ENCODE data around the gene ZDHHC9. TPM values are rescaled to one million over a fixed set of nuclear protein-coding genes. Genes with fewer than 3 reads are reported as not detected.

Gene ZDHHC9
- total and polyA plus RNA-seq, 2 donors, result 22.8 to 25.2 TPM

DNA sequence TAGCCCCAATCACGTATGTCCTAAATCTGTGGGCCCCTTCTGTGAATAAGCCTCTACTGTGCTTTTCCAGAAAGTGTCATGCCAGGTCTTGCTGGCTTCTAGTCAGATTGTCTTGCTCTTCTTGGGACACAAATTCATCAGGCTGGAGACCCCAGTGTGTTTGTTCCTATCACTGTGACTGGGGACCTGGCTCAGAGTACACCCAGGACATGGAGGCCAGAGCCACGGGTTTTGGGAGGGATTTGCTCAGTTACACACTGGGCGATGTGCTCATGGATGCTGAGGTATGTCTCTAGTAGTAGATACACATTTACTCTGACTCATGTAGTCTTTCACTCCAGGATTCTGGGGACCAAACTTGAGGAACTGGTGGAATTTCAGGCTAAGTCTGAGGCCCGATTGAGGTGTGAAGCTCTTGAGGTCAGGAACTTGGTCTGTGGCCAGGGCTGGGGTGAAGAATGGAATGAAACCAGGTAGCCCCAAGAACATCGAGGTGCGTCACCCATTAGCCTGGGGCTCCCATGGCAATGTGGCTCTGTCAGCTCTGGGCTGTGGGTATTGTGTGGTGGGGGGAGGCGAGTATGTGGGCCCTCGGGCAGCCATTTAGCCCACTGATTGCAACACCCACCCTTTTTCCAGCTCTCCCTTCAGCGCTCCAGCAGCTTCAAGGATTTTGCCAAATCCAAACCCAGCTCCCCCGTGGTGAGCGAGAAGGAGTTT lies 56.2 kb downstream of the ZDHHC9 start:
- Histone ChIP-seq H3K36me3 (ENCODE audit: insufficient read depth) (no peaks in the 10 kb centered on the region), H3K4me3 (ENCODE audit: low read depth, low read length) (no peak overlapping the region), H3K27ac (ENCODE audit: low read depth) (no peak overlapping the region), H3K4me1 (ENCODE audit: insufficient read depth) (no peaks in the 10 kb centered on the region)
- DNase-seq (ENCODE audit: extremely low spot score), result no peak
- 74% methylated on average over 11 of the region's 11 CpGs for WGBS

- WGBS, result 50% methylated on average over 3 of the region's 3 CpGs
- Histone ChIP-seq H3K4me1 (ENCODE audit: insufficient read depth) (no peaks in the 10 kb centered on the region), H3K36me3 (ENCODE audit: insufficient read depth) (no peaks in the 10 kb centered on the region), H3K27ac (ENCODE audit: low read depth) (no peak overlapping the region), H3K4me3 (ENCODE audit: low read depth, low read length) (no peak overlapping the region)
- DNase-seq (ENCODE audit: extremely low spot score), result no peak
These were observed 57.5 kb downstream of the ZDHHC9 start for GRCh38 chrX:129786210-129786651.

- Histone ChIP-seq H3K4me1 (ENCODE audit: insufficient read depth) (no peaks in the 10 kb centered on the region), H3K27ac (ENCODE audit: low read depth) (no peak overlapping the region), H3K36me3 (ENCODE audit: insufficient read depth) (no peaks in the 10 kb centered on the region), H3K4me3 (ENCODE audit: low read depth, low read length) (no peak overlapping the region)
- DNase-seq (ENCODE audit: extremely low spot score), result no peak
- WGBS, result 77% methylated on average over 11 of the region's 11 CpGs
These were observed 58.3 kb downstream of the ZDHHC9 start for GRCh38 chrX:129785160-129785947.

GRCh38 chrX:129784371-129784770 lies 59.3 kb downstream of the ZDHHC9 start:
- H3K4me1 ChIP-seq (ENCODE audit: insufficient read depth), result no peaks in the 10 kb centered on the region
- WGBS, result 85% methylated on average over 7 of the region's 7 CpGs
- H3K27ac ChIP-seq (ENCODE audit: low read depth), result no peak overlapping the region
- no peak for DNase-seq (ENCODE audit: extremely low spot score)
- H3K36me3 ChIP-seq (ENCODE audit: insufficient read depth), result no peaks in the 10 kb centered on the region
- no peak overlapping the region for H3K4me3 ChIP-seq (ENCODE audit: low read depth, low read length)

GRCh38 chrX:129783291-129783713 lies 60.4 kb downstream of the ZDHHC9 start:
- Histone ChIP-seq H3K4me3 (ENCODE audit: low read depth, low read length) (no peak overlapping the region), H3K4me1 (ENCODE audit: insufficient read depth) (no peaks in the 10 kb centered on the region), H3K36me3 (ENCODE audit: insufficient read depth) (no peaks in the 10 kb centered on the region), H3K27ac (ENCODE audit: low read depth) (no peak overlapping the region)
- WGBS, result 91% methylated on average over 11 of the region's 11 CpGs
- DNase-seq (ENCODE audit: extremely low spot score), result no peak

- 79% methylated on average over 4 of the region's 4 CpGs for WGBS
These were observed 61.0 kb downstream of the ZDHHC9 start for GRCh38 chrX:129782706-129783105.

DNA sequence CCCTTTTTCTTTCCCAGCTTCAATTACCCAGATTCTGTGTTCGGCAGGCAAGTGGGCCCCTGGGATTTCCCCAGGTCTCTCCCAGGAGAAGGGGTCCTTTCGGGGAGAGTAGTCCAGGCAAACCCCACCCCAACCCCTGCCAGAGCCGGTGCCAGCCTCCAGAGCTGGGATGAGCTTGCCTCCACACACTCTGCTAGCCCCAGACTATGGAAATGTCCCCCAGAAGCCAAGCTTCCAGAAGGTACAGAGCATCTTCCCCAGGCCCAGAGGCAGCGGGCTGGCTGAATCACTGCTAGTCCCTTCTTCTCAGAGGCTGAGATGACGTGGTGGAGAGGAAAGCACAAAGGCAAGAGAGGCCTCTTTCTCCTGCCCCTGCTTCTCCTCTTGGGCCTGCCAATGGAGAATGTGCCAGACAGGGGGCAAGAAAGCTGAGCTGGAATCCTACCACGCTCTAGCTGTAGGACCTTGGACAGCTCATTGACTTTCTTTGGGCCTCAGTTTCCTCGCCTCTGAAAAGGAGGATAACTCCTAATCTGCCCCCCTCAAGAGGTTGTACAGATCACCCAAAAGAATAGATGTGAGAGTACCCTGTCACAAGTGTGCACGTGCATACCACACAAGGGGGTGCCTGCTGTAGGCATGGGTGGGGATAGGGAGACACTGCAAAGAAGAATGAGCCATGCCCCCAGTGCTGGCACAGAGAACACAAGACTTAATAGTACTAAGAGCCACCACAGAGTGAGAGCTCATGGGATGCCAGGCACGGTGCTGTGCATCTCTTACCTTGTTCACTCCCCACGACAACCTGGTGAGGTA lies 61.8 kb downstream of the ZDHHC9 start:
- WGBS, result 93% methylated on average over 10 of the region's 10 CpGs
- no peak overlapping the region for H3K4me3 ChIP-seq (ENCODE audit: low read depth, low read length)
- DNase-seq (ENCODE audit: extremely low spot score), result no peak
- no peaks in the 10 kb centered on the region for H3K4me1 ChIP-seq (ENCODE audit: insufficient read depth)
- no peak overlapping the region for H3K27ac ChIP-seq (ENCODE audit: low read depth)
- no peaks in the 10 kb centered on the region for H3K36me3 ChIP-seq (ENCODE audit: insufficient read depth)

More at GRCh38 chrX:129782706-129783105, 61.0 kb downstream of the ZDHHC9 start:
- no peak overlapping the region for H3K27ac ChIP-seq (ENCODE audit: low read depth)
- no peak overlapping the region for H3K4me3 ChIP-seq (ENCODE audit: low read depth, low read length)
- no peaks in the 10 kb centered on the region for H3K4me1 ChIP-seq (ENCODE audit: insufficient read depth)
- H3K36me3 ChIP-seq (ENCODE audit: insufficient read depth), result no peaks in the 10 kb centered on the region
- no peak for DNase-seq (ENCODE audit: extremely low spot score)

GRCh38 chrX:129781134-129781672 lies 62.5 kb downstream of the ZDHHC9 start:
- 64% methylated on average over 8 of the region's 8 CpGs for WGBS

DNA sequence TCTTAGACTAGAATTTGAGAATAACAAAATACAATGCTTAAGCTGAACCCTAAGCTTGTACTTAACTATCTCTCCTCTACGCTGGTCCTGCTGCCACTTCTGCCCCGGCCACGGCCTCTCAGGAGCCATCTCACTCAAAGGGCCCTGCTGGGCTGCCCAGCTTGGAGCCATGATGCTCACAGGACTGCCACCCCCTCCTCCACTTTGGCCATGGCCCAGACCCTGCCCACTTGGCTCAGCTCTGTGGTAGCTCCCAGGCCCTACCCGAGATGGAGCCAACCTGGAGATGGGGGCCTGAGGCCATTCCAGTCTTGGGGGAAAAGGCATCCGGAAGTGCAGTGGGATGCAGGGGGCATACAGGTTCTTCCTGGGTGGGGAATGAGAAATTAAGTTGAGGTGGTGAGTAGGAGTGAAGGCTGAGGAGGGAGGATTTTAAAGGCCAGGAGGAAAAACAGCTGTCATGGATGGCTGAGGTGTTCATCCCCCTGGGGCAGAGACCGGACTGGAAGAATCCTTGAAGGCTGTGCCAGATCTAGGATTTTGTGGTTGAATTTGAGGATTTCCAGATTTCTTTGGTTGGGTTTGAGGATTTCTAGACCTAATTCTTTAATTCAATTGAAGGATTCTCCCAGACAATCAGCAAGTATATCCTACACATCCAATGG lies 63.1 kb downstream of the ZDHHC9 start:
- Histone ChIP-seq H3K27ac (ENCODE audit: low read depth) (no peak overlapping the region), H3K4me1 (ENCODE audit: insufficient read depth) (no peaks in the 10 kb centered on the region), H3K4me3 (ENCODE audit: low read depth, low read length) (peak overlapping the region; percentile 16), H3K36me3 (ENCODE audit: insufficient read depth) (no peaks in the 10 kb centered on the region)
- DNase-seq (ENCODE audit: extremely low spot score), result no peak
- 74% methylated on average over 6 of the region's 6 CpGs for WGBS

More at GRCh38 chrX:129781134-129781672, 62.5 kb downstream of the ZDHHC9 start:
- no peak overlapping the region for H3K27ac ChIP-seq (ENCODE audit: low read depth)
- H3K36me3 ChIP-seq (ENCODE audit: insufficient read depth), result no peaks in the 10 kb centered on the region
- H3K4me3 ChIP-seq (ENCODE audit: low read depth, low read length), result peak overlapping the region; percentile 16
- no peak for DNase-seq (ENCODE audit: extremely low spot score)
- H3K4me1 ChIP-seq (ENCODE audit: insufficient read depth), result no peaks in the 10 kb centered on the region

DNA sequence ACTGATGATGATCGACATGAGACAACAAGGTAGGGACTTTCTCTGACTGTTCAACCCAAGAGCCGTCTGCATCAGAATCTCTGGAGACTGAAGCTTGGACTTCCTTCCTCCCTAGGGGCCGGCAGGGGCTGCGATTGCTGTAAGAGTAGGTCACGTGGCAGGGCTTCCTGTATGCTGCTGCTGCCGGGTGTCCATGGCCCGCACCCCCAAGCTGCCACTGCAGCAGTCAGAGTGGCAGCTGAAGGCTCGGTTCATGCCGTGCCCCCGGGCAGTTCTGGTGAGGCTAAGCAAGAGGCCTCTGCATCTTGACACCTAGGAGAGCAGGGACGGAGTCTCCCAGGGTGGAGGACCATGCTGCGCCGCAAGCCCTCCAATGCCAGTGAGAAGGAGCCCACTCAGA lies 63.9 kb downstream of the ZDHHC9 start, which contains the start of gene SASH3:
Gene SASH3 (plus strand): TSS at position 203 of the 400 bp plus-strand sequence. CDS start 149 bp downstream, at position 352.
- no peak for DNase-seq (ENCODE audit: extremely low spot score)
- Histone ChIP-seq H3K4me1 (ENCODE audit: insufficient read depth) (no peaks in the 10 kb centered on the region), H3K4me3 (ENCODE audit: low read depth, low read length) (peak within 1 kb of the TSS; percentile 16), H3K27ac (ENCODE audit: low read depth) (no peak within 1 kb of the TSS), H3K36me3 (ENCODE audit: insufficient read depth) (no peaks in the 10 kb centered on the region)
- 82% methylated on average over 13 of the region's 13 CpGs for WGBS

DNA sequence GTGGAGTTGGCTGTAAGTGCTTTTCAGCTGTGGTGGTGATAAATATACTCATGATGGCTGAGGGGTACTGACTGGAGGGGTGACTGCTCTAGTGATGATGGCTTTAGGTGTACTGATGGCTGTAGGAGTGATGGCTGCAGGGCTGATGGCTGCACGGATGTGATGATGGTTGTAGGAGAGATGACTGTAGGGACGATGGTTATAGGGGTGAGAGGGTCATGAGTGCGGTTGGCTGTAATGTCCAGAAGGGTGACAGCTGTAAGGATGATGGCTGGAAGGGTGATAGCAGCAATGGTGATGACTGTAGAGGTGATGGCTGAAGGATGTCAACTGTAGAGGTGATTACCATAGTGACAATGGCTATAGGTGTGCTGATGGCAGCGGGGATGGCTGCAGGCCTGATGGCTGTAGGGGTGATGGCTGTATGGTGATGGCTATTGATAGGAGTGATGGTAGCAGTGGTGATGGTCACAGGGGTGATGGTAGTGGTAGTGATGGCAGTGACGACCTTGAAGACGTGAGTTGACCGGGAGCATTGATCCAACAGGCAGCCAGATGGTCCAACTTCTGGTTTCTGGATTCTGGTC lies 64.5 kb downstream of the ZDHHC9 start:
- no peak overlapping the region for H3K4me3 ChIP-seq (ENCODE audit: low read depth, low read length)
- H3K36me3 ChIP-seq (ENCODE audit: insufficient read depth), result no peaks in the 10 kb centered on the region
- H3K4me1 ChIP-seq (ENCODE audit: insufficient read depth), result no peaks in the 10 kb centered on the region
- no peak for DNase-seq (ENCODE audit: extremely low spot score)
- 91% methylated on average over 7 of the region's 7 CpGs for WGBS
- H3K27ac ChIP-seq (ENCODE audit: low read depth), result no peak overlapping the region

GRCh38 chrX:129777218-129778030 lies 66.3 kb downstream of the ZDHHC9 start:
- Histone ChIP-seq H3K36me3 (ENCODE audit: insufficient read depth) (no peaks in the 10 kb centered on the region), H3K27ac (ENCODE audit: low read depth) (peak overlapping the region; percentile 14), H3K4me1 (ENCODE audit: insufficient read depth) (no peaks in the 10 kb centered on the region), H3K4me3 (ENCODE audit: low read depth, low read length) (no peak overlapping the region)
- DNase-seq (ENCODE audit: extremely low spot score), result no peak
- WGBS, result 57% methylated on average over 30 of the region's 30 CpGs
